ENCODE results near the gene COLEC12.

COLEC12 gene

DNA sequence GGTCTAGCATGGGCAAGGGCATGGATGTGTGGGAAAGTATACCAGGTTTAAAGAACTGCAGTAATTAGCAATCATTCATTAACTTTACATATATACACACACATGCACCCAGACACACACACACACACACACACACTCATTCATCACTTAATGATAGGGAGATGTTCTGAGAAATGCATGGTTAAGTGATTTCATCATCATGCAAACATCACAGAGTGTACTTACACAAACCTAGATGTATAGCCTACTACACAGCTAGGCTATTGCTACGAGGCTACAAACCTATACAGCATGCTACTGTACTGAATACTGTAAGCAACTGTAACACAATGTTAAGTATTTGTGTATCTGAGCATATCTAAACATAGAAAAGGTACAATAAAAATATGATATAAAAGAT lies 83.6 kb downstream of the COLEC12 start:
- no peak for TF ChIP-seq ARNTL (CRISPR knock-in tag; IDR thresholded peaks at IDR 0.05; ENCODE audit: borderline replicate concordance, low read depth)
- TF ChIP-seq, protein P1, sequence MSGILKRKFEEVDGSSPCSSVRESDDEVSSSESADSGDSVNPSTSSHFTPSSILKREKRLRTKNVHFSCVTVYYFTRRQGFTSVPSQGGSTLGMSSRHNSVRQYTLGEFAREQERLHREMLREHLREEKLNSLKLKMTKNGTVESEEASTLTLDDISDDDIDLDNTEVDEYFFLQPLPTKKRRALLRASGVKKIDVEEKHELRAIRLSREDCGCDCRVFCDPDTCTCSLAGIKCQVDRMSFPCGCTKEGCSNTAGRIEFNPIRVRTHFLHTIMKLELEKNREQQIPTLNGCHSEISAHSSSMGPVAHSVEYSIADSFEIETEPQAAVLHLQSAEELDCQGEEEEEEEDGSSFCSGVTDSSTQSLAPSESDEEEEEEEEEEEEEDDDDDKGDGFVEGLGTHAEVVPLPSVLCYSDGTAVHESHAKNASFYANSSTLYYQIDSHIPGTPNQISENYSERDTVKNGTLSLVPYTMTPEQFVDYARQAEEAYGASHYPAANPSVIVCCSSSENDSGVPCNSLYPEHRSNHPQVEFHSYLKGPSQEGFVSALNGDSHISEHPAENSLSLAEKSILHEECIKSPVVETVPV (CRISPR knock-in tag; IDR thresholded peaks at IDR 0.05), result no peak
- no peak for TF ChIP-seq ZFP3 (CRISPR knock-in tag; IDR thresholded peaks at IDR 0.05)
- no peak for TF ChIP-seq OSR1 (CRISPR knock-in tag; IDR thresholded peaks at IDR 0.05)
- TF ChIP-seq CSDC2 (CRISPR knock-in tag; IDR thresholded peaks at IDR 0.05), result no peak
- TF ChIP-seq CREB5 (CRISPR knock-in tag; IDR thresholded peaks at IDR 0.05; ENCODE audit: low read depth), result no peak
- no peak for ATAC-seq

DNA sequence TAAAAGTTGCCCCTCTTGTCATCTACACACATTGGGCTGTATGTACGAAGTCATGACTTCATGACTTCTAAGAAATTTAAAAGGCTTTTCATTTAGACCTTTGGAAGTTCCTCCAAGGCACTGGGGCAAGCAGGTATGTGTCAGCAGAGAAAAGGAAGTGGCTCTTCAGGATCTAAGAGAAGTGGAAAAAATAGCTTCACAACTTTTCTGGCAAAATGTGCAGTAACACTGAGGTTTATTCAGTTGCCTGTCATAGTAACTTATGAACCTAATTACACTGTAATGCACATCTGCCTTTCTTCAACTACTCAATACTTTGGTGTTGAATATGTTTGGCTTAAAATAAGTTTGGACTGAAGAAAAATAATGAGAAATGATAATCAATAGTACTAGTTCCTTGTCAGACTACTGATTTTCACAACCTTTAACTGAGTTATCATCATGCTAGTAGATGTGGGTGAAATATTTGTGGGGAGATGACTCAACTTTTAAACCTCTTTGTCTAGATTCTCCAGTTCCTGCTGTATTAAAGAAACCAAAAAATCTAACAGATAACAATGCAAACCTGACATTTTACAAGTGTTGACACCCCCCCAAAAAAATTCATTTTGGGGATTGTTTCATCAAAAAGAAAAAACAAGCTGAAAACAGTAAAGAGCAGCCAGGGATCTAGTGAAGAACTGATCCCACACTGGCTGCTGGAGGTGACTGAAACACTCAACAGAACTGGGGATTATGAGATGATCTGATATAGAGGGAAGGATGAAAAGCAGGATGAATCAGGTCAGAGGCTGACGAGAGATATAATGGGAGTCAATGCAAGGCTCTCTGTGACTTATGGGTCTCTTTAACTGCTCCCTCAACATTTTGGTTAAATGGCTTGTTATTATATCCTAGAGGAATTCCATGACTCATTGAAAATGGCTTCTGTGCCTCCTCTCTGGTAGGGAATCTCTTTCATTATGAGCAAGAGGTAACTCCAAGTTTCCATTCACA lies 84.6 kb downstream of the COLEC12 start:
- peak; percentile 74 for ATAC-seq
- TF ChIP-seq ISL1 (CRISPR knock-in tag; IDR thresholded peaks at IDR 0.05) (peak; percentile 68), TCF4 (CRISPR knock-in tag; IDR thresholded peaks at IDR 0.05; ENCODE audit: borderline replicate concordance) (no peak), ZFP3 (CRISPR knock-in tag; IDR thresholded peaks at IDR 0.05) (0 out of 2 replicates have a peak, but pooled peaks have one; percentile 25)
- TF ChIP-seq, protein P2, sequence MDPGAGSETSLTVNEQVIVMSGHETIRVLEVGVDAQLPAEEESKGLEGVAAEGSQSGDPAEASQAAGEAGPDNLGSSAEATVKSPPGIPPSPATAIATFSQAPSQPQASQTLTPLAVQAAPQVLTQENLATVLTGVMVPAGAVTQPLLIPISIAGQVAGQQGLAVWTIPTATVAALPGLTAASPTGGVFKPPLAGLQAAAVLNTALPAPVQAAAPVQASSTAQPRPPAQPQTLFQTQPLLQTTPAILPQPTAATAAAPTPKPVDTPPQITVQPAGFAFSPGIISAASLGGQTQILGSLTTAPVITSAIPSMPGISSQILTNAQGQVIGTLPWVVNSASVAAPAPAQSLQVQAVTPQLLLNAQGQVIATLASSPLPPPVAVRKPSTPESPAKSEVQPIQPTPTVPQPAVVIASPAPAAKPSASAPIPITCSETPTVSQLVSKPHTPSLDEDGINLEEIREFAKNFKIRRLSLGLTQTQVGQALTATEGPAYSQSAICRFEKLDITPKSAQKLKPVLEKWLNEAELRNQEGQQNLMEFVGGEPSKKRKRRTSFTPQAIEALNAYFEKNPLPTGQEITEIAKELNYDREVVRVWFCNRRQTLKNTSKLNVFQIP (CRISPR knock-in tag; IDR thresholded peaks at IDR 0.05; ENCODE audit: borderline replicate concordance, low read depth), result peak; percentile 34; the same call in 1 of the 2 replicates

- no peak for ATAC-seq
- no peak for TF ChIP-seq ZFP30 (CRISPR knock-in tag; IDR thresholded peaks at IDR 0.05)
- no peak for TF ChIP-seq ZNF70 (CRISPR knock-in tag; IDR thresholded peaks at IDR 0.05)
- TF ChIP-seq CSDC2 (CRISPR knock-in tag; IDR thresholded peaks at IDR 0.05), result no peak
- no peak for TF ChIP-seq SNAI2 (CRISPR knock-in tag; IDR thresholded peaks at IDR 0.05)
- no peak for TF ChIP-seq ISL1 (CRISPR knock-in tag; IDR thresholded peaks at IDR 0.05)
- no peak for TF ChIP-seq ZC3H10 (CRISPR knock-in tag; IDR thresholded peaks at IDR 0.05)
- no peak for TF ChIP-seq TCF4 (CRISPR knock-in tag; IDR thresholded peaks at IDR 0.05; ENCODE audit: borderline replicate concordance)
- TF ChIP-seq, protein P1 (CRISPR knock-in tag; IDR thresholded peaks at IDR 0.05), result no peak
- TF ChIP-seq ZFP3 (CRISPR knock-in tag; IDR thresholded peaks at IDR 0.05), result no peak
- no peak for TF ChIP-seq BACH2 (CRISPR knock-in tag; IDR thresholded peaks at IDR 0.05; ENCODE audit: borderline replicate concordance)
- no peak for TF ChIP-seq CREB5 (CRISPR knock-in tag; IDR thresholded peaks at IDR 0.05; ENCODE audit: low read depth)
- TF ChIP-seq OSR1 (CRISPR knock-in tag; IDR thresholded peaks at IDR 0.05), result no peak
- TF ChIP-seq ESRRG (CRISPR knock-in tag; IDR thresholded peaks at IDR 0.05), result no peak
- TF ChIP-seq, protein P2 (CRISPR knock-in tag; IDR thresholded peaks at IDR 0.05; ENCODE audit: borderline replicate concordance, low read depth), result no peak
- no peak for TF ChIP-seq RARB (CRISPR knock-in tag; IDR thresholded peaks at IDR 0.05)
- no peak for TF ChIP-seq ZNF565 (CRISPR knock-in tag; conservative IDR thresholded peaks at IDR 0.05; ENCODE audit: low read depth)
- TF ChIP-seq PATZ1 (CRISPR knock-in tag; IDR thresholded peaks at IDR 0.05; ENCODE audit: borderline replicate concordance), result no peak
Measured at GRCh38 chr18:415047-415446, 85.5 kb downstream of the COLEC12 start.

All from SK-N-SH treated with all-trans-retinoic acid at 6 μM for 48 hours (cell line).